Colonic mucosa (tissue), 4 donors: Measurements from ENCODE around the gene FBLN1. TPM values are rescaled to one million over a fixed set of nuclear protein-coding genes. Genes with fewer than 3 reads are reported as not detected.
A peak's percentile ranks its signal among the peaks of the same experiment; 100 is the strongest.

Experiments
- DNase-seq: peaks from one replicate; pipeline ENCODE4 v3.0.0-alpha.2; 2020
- H3K27ac ChIP-seq: fragments of 200-600 bp; one replicate; pipeline ENCODE4 v1.8.0; 2021
- H3K27me3 ChIP-seq: fragments of 200-600 bp; one replicate; pipeline ENCODE4 v1.8.0; 2021
- H3K36me3 ChIP-seq: fragments of 200-600 bp; one replicate; pipeline ENCODE4 v1.8.0; 2021
- H3K4me1 ChIP-seq: fragments of 200-600 bp; one replicate; pipeline ENCODE4 v1.8.0; 2021; ENCODE audit warnings: mild to moderate bottlenecking
- H3K4me3 ChIP-seq: fragments of 200-600 bp; one replicate; pipeline ENCODE4 v1.8.0; 2021
- H3K9ac ChIP-seq, 2 donors: one replicate each; pipeline ENCODE4 v1.7.0; 2013; ENCODE audit warnings: control low read depth in 2 of 2, low read depth in 2 of 2, low read length in 2 of 2
- H3K9me3 ChIP-seq: fragments of 200-600 bp; one replicate; pipeline ENCODE4 v1.8.0; 2021
- intact Hi-C: fragments of 100-400 bp; cut with DNase I; formaldehyde crosslinking; loops from one replicate; pipeline ENCODE4 v1.14.1; 2022
- total RNA-seq, 2 donors: library from RNA; stranded (reverse); fragmentation: NEBNext Ultra II Directional in 1 of 2; extraction: Animal tissue kit (Norgen Biotek cat#: 25700) in 1 of 2; gene quantifications; one replicate each; pipeline ENCODE4 v1.2.1, GENCODE V29; 2021
- TF ChIP-seq, protein P1 (sequence below): fragments of 200-600 bp; IDR thresholded peaks from one replicate; pipeline ENCODE4 v1.8.0; 2022; ENCODE audit warnings: antibody characterized with exemption, mild to moderate bottlenecking
- donor health status: healthy.
- donor health status: DM: no; HTN: no; CAD: no.
- donor health status: DM: no; HTN: no; CAD: no.

The FBLN1 gene
- total RNA-seq, 2 donors from 2014 or later = 41.6 to 65.5 TPM

DNA sequence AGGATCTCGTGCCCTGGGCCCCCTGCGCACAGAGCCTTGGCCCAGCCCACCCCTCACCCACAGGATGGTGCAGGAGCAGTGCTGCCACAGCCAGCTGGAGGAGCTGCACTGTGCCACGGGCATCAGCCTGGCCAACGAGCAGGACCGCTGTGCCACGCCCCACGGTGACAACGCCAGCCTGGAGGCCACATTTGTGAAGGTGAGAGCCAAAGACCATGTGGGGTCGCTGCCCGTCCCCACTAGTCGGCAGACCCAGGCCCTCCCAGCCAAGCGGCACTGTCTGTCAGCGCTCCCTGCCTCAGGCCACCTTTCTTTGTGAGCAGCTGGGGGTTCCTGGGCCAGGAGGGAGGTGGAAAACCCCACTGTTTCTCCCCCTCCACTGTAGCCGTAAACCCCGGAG is 22.8 kb downstream of the FBLN1 start:
- no peaks in the 10 kb centered on the region for H3K9me3 ChIP-seq
- no peak overlapping the region for H3K9ac ChIP-seq
- no peaks in the 10 kb centered on the region for H3K27me3 ChIP-seq
- H3K36me3 ChIP-seq = no peaks in the 10 kb centered on the region
- H3K4me3 ChIP-seq = no peak overlapping the region
- H3K4me1 ChIP-seq = no peaks in the 10 kb centered on the region
- no peak for DNase-seq
- TF ChIP-seq, protein P1, sequence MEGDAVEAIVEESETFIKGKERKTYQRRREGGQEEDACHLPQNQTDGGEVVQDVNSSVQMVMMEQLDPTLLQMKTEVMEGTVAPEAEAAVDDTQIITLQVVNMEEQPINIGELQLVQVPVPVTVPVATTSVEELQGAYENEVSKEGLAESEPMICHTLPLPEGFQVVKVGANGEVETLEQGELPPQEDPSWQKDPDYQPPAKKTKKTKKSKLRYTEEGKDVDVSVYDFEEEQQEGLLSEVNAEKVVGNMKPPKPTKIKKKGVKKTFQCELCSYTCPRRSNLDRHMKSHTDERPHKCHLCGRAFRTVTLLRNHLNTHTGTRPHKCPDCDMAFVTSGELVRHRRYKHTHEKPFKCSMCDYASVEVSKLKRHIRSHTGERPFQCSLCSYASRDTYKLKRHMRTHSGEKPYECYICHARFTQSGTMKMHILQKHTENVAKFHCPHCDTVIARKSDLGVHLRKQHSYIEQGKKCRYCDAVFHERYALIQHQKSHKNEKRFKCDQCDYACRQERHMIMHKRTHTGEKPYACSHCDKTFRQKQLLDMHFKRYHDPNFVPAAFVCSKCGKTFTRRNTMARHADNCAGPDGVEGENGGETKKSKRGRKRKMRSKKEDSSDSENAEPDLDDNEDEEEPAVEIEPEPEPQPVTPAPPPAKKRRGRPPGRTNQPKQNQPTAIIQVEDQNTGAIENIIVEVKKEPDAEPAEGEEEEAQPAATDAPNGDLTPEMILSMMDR = no peak
- H3K27ac ChIP-seq = no peak overlapping the region
- intact Hi-C loops = no loop called here

DNA sequence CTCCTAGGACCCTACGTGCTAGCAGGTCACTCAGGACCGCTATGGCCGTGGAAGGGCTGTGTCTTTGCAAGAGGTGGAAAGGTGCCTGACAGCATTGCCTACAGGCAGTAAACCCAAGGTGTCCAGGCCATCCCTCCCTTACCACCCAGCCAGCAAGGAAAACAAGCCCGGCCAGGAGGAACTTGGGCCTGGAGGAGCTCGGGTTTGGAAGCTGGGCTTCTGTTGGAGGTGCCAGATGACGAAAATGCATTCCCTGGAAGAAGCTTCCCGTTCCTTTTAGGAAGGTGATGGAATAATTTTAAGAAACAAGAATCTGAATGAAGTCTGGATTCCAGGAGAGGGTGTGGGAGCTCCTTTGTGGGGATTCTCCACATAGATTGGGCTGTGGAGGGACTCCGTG is 23.6 kb downstream of the FBLN1 start:
- H3K36me3 ChIP-seq = no peaks in the 10 kb centered on the region

DNA sequence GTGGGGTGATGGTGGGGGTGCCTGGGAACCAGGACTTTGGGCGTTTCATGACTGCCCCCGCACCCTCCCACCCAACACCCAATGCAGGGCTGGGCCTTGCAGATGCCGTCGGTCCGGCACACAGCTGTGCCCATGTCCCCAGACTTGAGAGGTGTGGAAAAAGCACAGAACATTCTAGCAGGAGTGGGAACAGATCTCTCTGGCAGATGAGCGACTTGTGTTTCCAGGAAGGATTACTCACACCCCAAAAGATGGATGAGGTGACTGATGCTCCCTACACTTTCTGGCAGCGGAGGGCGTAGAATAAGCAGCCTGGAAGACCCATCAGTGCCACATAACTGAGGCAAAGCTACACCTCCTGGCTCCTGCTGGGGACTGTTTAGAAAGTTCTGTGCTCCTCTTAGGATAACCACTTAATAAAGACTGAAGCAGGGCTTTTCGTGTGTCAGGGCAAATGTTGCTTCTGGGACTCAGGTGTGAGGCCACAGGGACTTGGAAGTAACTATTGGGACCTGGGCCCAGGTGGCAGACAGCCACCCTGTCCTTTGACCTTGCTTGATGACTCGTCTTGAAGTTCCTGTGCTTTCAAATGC is 24.2 kb downstream of the FBLN1 start:
- no peak overlapping the region for H3K9ac ChIP-seq
- H3K4me3 ChIP-seq = no peak overlapping the region
- no peaks in the 10 kb centered on the region for H3K4me1 ChIP-seq
- H3K27ac ChIP-seq = no peak overlapping the region
- TF ChIP-seq, protein P1 = no peak
- no peaks in the 10 kb centered on the region for H3K9me3 ChIP-seq
- no peaks in the 10 kb centered on the region for H3K36me3 ChIP-seq
- DNase-seq = no peak
- H3K27me3 ChIP-seq = no peaks in the 10 kb centered on the region
- intact Hi-C loops = no loop called here

More for the DNA sequence above, 23.6 kb downstream of the FBLN1 start:
- Histone ChIP-seq H3K9me3 (no peaks in the 10 kb centered on the region), H3K4me3 (no peak overlapping the region), H3K9ac (no peak overlapping the region), H3K4me1 (no peaks in the 10 kb centered on the region), H3K27ac (no peak overlapping the region), H3K27me3 (no peaks in the 10 kb centered on the region)
- TF ChIP-seq, protein P1 = no peak
- intact Hi-C loops = no loop called here
- DNase-seq = no peak

DNA sequence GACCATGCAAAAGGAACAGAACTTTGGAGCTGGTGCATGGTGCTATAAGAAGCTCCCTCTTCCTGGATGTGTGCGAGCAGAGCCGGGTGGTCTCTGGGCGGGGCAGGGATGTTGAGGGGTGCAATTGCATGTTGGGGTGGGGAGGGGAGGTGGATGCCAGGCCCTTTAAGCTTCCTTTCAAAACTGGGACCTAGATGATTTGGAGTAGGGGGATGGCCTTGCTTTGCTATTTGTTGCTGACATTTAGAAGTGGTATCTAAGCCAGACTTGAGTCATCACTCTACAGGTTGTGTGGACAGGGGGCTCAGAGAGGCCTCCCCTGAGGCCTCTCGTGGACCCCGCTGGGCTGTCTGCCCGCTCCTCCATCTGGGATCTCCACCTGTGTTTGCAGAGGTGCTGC is 24.8 kb downstream of the FBLN1 start:
- Histone ChIP-seq H3K9me3 (no peaks in the 10 kb centered on the region), H3K4me3 (no peak overlapping the region), H3K27me3 (no peaks in the 10 kb centered on the region), H3K4me1 (no peaks in the 10 kb centered on the region), H3K36me3 (no peaks in the 10 kb centered on the region), H3K27ac (no peak overlapping the region), H3K9ac (no peak overlapping the region)
- no peak for DNase-seq
- TF ChIP-seq, protein P1 = no peak
- intact Hi-C loops = no loop called here

DNA sequence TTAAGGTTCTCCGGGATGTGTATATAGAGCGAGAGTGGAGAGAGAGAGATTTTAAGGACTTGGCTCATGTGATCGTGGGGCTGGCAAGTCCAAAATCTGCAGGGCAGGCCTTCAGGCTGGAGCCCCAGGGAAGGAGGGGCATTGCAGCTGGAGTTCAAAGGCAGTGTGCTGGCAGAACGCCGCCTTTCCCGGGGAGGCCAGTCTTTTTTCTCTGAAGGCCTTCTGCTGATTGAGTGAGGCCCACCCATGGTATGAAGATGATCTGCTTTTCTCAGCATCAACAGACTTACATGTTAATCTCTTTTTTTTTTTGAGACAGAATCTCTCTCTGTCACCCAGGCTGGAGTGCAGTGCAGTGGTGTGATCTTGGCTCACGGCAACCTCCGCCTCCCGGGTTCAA is 25.4 kb downstream of the FBLN1 start:
- Histone ChIP-seq H3K27ac (no peak overlapping the region), H3K4me1 (no peaks in the 10 kb centered on the region), H3K9me3 (no peaks in the 10 kb centered on the region), H3K27me3 (no peaks in the 10 kb centered on the region), H3K9ac (no peak overlapping the region), H3K4me3 (no peak overlapping the region), H3K36me3 (no peaks in the 10 kb centered on the region)
- intact Hi-C loops = no loop called here
- TF ChIP-seq, protein P1 = no peak
- DNase-seq = peak; percentile 45
